ENCODE results near the gene ITPR1.

Gene ITPR1

DNA sequence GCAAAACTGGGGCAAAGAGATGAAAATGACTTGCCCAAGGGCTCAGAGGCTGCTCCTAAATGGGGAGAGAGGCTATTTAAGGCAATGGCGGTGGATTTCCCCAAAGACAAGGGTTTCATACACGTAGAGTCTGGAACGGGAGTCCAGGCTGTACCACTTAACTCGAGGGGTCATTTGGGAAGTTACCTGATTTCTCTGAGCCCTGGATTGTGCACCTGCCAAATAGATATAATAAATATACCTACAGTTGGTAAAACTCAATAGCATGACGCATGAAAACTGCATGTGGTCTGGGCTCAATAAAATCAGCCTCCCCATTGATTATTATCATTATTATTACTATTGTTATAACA is 1.3 kb upstream of the ITPR1 start:
- no peak for DNase-seq (ENCODE audit: low spot score)

DNA sequence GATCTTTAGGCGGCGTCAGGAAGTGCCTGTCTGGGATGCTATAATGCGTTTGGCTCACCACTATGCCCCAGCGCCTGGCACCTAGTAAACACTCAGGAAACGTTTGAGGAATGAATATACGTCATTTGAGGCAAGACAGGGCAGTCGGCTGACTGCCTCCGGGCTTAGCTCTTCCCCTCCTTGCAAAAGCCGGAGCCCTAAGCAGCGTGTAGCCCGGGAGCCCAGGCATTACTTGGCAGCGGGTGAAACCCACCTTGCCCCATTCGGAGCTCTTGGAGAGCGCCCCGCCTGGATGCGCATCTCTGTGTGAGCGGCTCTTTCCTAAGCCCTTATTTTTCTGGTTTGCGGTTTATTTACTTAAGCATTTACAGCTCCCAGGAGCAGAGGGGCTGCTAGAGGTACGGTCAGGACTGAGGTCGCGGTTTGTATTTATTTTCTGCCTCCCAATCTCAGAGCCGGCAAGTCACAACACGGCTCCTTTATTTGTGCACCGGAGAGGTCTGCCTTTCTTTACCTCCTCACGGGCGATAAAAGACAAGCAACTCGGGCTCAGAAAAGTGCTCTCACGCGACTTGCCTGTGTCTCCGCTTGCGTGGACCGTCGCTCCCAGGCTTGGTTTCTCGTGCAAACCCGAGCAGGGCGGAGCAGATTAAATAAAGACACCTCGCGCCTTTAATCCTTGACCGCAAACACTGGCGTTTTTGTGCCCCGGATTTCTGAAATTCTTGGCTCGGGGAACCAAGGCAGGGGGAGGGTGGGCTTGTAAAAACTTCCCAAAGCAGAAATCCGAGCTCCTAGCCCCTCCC is 737 bp upstream of the ITPR1 start:
- peak; percentile 49 for DNase-seq (ENCODE audit: low spot score)

DNA sequence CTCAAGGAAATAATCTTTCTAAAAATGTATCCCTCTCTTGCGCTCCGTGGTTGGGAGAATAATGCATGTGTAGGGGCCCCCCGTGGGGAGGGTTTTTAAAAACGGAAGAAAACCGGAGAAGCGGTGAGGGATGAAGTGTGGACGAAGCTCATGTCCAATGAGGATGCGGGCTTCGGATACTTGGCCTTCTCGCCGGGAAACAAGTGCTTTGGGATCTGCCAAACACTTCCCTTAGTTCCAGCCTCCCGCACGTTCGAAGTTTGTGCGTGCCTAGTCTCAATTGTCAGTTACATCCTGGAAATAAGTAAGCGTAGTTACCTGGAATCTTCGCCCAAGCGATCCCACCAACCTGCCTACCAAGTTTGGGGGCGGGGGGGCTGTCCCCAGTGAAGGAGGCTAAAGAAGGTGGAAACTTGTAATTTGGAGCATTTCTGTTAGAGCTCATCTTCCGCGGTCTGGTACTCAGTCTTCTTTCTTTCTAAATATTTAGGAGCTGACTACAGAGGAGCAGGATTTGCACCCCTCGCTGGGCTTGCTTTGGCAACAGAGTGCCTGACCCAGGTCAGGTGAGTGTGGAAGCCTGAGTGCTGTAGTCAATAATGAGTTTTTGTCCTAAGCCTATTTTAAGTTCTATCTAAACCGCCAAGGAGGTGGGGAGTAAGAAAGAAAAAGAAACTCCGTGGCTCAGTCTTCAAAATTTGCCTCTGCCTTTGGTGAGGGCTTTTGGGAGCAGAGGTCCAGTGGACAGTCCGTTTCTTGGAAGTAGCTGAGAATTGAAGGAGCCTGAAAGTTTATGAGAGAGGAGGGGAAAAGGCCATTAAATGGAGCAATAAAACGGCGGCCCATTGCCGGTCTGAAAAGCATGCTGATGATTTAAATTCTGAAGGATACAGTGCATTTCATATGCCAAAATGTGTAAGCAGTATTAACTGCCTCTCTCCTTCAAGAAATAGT is 1.1 kb downstream of the ITPR1 start:
- DNase-seq (ENCODE audit: low spot score): no peak

DNA sequence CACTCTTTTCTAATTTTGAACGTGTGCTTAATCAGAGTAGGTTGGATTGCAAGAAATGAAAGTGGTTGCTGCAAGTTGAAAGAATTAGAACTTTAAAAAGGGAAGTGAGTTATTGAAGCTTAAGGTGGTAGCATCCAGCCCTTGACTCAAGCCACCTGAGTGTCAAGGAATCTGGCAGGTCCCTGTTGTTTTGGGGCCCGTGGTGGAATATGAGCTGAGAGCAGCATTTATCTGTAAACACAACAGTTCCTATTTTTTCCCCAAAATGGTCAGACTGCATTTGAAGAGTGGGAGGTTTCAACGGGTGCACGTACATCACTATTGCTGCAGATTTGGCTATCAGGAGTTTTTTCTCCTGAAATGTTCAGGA is 1.7 kb downstream of the ITPR1 start:
- DNase-seq (ENCODE audit: low spot score): no peak

DNA sequence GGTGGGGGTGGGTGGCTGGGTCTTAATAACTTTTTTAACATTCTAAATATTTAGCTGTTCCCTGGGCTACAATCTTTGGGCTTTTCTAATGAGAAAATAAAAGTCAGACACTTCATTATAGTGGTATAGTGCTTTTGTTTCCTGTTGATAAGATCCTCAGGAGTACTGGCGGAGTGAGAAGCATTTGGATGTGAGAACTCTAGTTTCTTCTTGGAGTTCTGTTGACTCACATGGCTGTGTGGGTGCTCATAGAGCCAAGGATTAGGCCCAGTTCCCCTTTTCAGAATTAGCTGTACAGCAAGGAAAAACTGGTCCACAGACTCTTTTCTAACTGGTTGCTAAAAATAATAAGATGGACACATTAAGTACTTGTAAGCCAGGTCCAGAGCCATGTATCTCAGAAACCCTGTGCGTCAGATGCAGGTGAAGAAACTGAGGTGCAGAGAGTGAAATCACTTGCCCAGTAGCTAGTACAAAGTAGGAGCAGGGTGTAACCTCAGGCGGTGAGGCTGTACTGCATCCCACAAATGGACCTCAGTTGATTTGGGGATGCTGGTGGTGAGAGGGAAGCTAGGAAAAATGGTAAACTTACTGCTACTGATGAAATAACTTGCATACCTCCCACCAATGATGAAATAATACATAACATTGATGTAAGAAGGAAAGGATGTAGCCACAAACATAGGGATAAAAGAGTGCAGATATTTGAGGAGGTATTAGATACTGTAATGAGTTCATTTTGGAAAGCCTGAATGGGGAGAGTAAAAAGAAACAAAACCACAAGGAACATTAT is 2.3 kb downstream of the ITPR1 start:
- no peak for DNase-seq (ENCODE audit: low spot score)

DNA sequence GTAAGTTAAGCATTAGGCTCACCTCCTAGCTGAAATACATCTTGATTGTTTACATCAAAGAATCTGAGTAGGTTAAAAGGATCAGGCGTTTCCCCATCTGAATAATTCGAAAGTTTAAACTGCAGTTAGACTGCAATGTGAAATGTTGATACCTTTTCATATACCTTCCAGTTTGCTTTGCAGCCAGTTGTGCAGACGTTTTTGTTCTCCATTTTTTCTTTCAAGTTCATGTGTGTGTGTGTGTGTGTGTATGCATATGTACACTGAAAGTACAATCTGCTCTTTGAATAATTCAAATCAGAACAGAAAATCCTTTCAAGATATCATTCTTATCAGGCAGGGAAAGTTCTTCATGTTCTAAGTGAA is 2.9 kb downstream of the ITPR1 start:
- no peak for DNase-seq (ENCODE audit: low spot score)

DNA sequence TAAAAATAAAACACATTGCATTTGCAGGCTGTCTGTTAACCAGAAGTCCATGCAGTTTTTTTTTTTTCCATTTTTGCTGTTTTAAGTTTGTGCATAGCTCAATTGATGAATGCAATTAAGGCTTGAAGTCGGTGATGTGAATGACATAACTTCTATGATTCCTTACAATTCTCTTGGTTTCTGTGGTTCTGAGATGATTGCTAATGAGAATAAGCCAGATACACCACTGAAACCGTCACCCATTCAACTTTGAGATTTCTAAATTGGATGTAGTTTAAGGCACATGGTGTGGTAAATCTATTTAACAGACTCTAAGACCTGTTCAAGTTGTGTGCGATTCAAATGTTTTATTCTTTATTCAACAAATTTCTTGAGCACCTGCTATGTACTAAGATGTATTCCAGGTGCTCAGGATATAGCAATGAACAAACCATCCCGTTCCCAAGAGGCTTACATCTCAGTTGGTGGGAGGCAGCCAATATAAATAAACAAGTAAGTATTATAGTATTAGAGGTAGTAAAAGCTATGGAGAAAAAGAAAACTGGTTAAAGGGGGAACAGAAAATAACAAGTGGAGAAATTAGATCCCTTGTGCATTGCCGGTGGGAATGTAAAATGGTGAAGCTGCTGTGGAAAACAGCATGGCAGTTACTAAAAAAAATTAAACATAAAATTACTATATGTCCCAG is 4.0 kb downstream of the ITPR1 start:
- DNase-seq (ENCODE audit: low spot score): no peak

DNA sequence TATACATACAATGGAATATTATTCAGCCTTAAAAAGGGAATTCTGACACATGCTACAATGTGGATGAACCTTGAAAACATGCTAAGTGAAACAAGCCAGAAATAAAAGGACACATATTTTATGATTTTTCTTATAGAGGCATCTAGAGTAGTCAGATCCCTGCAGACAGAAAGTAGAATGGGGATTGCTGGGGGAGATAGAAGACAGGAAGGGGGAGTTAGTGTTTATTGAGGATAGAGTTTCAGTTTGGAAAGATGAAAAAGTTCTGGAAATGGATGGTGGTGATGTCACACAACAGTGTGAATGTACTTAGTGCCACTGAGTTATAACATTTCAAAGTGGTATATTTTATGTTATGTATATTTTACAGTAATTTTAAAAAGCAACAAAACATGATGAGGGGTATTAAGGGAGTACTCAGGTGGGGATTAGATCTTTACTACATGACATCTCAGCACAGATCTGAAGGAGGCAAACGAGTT is 4.7 kb downstream of the ITPR1 start:
- no peak for DNase-seq (ENCODE audit: low spot score)

DNA sequence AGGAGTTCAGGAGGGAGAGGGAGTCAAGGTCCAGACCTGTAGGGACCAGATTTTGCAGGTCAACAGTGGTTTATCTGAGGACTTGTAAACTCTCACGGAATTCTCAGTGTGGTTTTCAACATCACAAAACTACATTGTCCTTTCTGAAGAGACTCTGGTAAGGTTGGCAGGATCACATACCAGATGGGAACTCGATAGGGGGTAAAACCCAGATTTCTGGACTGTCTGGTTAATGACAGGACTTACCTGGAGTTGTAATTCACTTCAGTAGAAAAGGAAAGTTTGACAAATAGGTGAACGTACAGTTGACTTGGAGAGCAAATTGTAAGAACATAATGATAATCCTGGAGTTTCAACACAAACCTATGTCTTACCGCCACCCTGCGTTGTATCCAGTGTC is 5.3 kb downstream of the ITPR1 start:
- DNase-seq (ENCODE audit: low spot score): no peak

DNA sequence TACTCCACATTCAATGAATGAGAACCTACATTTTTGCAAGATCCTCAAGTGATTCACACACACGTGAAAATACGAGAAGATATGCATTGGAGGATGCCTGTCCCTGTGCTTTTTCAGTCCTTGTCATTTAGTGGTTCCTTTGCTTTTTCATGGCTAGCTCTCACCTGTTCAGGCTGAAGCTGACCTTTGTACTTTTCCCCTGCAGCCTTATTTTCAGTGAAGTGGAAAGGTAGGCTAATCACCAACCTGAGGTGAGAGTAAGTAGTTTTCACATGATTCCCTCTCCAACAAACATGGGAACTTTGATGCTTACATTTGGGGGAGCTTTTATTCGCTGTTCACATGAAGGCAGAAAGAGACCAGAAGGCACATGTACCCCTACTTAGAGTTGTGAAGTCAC is 8.3 kb downstream of the ITPR1 start:
- peak; percentile 2 for DNase-seq (ENCODE audit: low spot score)

DNA sequence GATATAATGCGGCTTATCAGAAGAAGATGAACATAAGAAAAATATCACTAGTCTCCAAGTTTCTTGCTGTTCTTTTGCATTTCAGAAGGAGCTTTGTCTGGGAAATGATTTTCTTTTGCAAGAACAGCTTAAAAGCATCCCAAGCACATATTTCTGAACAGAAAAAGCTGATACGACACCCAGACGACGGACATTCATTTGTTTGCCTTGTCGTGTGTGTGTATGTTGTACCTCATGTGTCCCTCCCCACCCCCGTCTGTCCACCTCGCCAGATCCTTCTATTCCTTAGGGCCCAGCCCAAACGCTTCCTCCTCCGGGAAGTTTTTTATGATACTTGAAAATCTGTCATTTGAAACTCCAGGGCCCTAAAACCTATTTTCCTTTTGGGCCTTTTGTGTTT is 8.8 kb downstream of the ITPR1 start:
- DNase-seq (ENCODE audit: low spot score): no peak

DNA sequence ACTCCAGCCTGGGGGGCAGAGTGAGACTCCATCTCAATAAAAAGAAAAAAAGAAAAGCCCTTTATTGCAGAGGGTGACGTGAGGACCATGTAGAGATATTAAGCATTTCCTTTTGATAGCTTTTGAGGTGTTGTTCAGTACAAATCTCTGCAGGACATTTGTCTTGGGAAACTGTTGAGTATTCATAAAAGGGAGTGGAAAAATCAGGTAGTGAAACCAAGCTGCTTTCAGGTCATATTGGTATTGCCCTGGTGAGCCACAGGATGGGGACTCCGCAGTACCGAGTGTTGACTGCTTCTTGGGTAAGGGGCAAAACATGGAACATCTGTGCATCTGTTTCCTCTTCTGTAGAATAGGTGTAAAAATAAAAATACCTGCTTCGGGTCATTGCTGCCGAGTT is 9.9 kb downstream of the ITPR1 start:
- DNase-seq (ENCODE audit: low spot score): no peak

DNA sequence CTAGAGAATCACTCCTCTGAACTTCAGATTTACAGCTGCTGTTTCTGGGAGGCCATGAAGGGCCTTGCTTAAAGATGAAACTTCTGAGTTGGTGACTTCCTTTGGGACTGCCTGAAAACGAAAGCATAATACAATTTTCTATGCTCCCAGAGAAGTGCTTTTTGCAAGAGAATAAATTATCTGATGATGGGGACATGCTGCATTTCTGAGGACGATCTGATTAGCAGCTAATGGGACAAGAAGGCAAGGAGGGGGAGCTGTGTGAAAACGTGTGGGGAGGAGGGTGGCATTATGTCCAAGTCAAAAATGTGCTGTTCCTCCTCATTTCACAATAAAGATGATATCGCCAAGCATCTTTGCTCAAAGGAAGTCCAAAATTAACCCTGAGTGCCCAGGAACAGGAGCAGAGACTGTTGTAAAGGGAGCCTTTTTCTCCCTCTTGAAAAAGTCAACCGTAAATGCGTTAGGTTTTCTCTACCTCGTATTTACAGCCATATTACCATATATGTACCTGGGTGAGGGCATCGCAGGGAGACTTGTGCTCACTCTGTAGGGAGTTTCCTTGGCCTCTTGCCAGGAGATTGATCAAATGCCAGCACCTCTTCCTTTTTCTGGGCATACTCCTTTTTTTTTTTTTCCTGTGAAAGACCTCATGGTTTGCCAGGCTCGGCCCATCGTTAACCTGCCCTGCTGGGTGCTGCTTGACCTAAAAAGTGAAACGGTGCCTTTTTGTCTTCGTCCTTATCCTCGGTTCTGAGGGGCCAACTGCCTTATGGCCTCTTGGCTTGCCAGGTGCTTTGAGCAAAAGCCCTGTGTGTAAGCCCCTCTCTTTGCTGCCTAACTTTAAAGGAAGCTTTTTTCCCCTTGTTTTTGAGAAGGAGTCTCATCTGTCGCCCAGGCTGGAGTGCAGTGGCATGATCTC is 11.5 kb downstream of the ITPR1 start:
- no peak for DNase-seq (ENCODE audit: low spot score)

DNA sequence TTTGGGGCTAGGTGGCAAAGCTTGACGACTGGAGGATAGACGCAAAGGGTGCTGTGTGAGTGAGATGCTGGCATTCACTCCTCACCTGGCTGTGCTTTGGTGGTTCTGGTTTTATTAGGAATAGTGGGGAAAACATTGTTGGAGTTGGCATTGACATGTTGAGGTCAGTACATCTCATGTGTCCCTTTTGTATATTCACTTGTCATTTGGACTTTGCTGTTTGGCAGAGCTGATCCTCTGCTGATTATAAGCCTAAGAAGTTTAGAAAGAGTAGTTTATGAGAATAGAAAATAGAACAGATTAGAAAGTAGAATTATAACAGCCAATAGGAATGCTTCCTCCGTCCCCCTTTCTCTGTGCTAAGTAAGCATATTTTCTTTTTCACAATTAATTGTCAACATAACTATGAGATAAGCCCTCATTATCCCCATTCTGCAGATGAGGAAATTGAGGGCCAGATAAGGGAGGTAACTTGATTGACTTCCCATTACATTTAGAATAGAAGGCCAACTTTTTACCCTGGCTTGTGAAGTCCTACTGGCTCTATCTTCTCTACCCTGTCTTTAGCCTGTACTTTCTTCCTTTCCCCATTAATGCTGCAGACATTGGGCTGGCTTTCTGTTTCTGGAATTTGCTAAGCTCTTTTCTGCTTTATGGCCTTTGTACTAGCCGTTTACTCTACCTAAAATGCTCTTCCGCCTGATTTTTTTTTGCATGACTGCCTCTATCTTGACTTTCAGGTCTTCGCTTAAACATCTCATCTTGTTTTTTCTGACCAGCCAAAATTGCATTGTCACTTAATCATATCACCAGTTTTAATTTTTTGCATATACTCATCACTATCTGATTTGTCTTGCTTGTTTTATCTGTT is 12.8 kb downstream of the ITPR1 start:
- DNase-seq (ENCODE audit: low spot score): no peak

DNA sequence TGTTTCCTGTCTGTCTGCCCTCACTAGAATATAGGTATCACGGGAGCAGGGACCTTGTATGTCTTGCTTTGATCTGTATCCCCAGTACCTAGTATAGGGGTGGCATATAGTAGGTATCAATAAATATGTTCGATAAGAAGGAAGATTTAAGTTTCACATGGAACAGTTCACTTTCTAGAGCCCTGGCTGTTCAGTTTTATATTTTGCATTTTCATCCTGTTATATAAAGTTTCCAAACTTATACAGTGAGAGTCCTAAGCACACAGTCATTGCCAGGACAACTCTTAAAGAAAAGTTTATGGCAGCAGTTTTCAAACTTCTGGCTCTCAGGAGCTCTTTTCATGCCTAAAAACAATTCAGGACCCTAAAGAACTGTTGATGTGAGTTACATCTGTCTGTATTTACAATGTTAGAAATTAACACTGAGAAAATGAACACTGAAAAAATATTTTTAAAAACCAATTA is 13.4 kb downstream of the ITPR1 start:
- no peak for DNase-seq (ENCODE audit: low spot score)

DNA sequence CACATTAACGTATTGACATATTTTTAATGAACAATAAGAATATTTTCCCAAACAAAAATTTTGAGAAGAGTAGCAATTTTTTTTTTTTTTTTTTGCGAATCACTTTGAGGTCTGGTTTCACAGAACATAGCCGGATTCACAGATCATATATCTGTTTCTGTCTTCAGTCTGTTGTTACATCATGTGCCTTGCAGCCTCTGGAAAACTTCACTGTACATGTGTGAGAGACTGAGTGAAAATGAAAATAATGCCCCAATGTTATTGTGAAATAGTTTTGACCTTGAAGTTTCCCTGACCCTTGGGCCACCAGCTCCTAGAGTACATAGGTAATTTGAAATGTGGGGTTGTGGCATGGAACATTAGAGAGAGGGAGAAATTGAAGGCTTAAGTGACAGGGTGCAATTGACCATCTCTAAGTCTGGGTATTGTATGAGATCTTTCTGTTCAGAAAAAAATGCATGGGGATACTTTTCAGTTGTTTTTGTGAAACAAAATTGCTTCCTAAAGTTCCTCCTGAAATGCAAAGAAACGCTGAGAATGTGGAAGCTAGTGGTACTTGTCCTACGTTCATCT is 14.0 kb downstream of the ITPR1 start:
- no peak for DNase-seq (ENCODE audit: low spot score)

DNA sequence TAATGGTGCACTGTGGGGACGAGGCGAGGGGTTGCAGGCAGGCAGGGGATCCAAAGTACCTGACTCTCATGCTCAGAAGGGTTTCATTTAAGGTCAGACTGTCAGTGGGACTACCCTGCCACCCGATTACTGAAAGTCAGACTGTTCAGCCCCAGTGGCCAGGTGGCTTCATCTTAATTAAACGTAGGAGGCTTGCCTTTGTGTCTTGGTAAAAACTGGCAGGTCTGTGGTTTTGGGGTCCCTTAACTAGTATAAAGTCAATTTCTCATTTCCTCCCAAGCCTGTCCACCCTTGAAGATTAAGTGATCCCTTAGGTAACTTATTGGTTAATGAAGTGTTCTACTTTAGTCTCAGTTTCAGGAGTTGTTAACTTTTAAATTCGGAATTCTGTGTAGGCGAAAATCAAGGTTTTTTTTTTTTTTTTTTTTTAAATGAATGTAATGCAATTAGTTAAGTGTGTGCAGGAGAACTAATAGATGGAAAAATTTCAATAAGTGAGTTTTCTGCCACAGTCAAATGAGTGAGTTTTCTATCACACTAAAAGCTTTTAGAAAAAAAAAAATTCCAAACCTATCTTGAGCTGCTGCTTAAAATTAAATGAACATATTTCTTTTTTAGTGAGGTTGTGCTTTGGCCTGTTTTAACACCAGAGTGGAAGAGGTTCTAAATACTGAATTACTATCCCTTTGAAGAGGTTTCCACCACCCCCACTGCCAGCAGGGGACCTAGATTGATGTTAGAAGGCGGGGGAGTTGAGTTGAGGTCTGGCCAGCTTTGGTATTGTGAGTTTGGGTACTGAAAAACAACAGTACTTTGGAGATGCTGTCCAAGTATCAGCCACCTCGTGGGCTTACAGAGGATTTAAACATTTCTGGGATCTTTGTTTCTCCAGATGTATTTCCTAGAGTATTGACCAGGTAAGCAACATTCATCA is 15.2 kb downstream of the ITPR1 start:
- no peak for DNase-seq (ENCODE audit: low spot score)

DNA sequence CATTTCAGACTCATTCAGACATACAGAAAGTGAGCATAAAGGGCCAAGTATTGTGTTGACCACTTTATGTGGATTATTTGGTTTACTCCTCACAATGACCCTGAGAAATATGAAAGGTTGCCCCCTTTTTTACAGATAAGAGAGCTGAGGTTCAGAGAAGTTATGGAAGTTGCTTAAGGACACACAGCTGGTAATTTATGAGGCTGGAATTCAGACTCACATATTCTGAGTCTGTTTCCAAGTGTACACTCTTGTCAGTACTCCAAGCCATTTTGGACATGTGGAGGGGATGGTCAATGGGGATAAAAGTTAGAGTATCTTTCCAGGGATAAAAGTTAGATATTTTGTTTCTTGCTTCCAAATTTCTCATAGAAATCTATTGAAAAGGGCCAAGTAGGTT is 15.9 kb downstream of the ITPR1 start:
- no peak for DNase-seq (ENCODE audit: low spot score)
